GM08714 (cell line): Measurements from ENCODE around the gene CCDC97.

Experiments
- H3K4me3 ChIP-seq: fragments of 200-500 bp; sonication (Bioruptor generic); 2 replicates; pipeline ENCODE4 v1.5.1; 2014; ENCODE audit warnings: mild to moderate bottlenecking, low read length, inconsistent platforms
- ZNF274 ChIP-seq: IDR thresholded peaks from 2 replicates; pipeline ENCODE4 v1.6.1; 2012; ENCODE audit warnings: mild to moderate bottlenecking, low read depth, low read length

CCDC97 gene

GRCh38 chr19:41310033-41310831 is at the start of gene CCDC97:
Gene CCDC97, plus strand, starts transcription at chr19:41310172. Its CDS starts 139 bp downstream, at chr19:41310311.
- no peak for TF ChIP-seq ZNF274
- H3K4me3 ChIP-seq, result peak within 1 kb of the TSS; percentile 99

GRCh38 chr19:41261474-41262190 is 48.3 kb upstream of the CCDC97 start:
- H3K4me3 ChIP-seq, result peak overlapping the region; percentile 94
- TF ChIP-seq ZNF274, result no peak

GRCh38 chr19:41263042-41263849 is 46.7 kb upstream of the CCDC97 start:
- no peak for TF ChIP-seq ZNF274
- H3K4me3 ChIP-seq, result peak overlapping the region; percentile 94

- no peak for TF ChIP-seq ZNF274
- H3K4me3 ChIP-seq, result peak within 1 kb of the TSS; percentile 94
Measured at GRCh38 chr19:41263850-41264580, 46.0 kb upstream of the CCDC97 start, which contains the start of gene HNRNPUL1. Gene HNRNPUL1, plus strand, starts transcription at chr19:41264372. Its CDS starts 132 bp downstream, at chr19:41264504.

- no peak for TF ChIP-seq ZNF274
- peak overlapping the region; percentile 85 for H3K4me3 ChIP-seq
Measured at GRCh38 chr19:41264581-41265394, 45.2 kb upstream of the CCDC97 start.

GRCh38 chr19:41265395-41266153 is 44.4 kb upstream of the CCDC97 start:
- no peak for TF ChIP-seq ZNF274
- H3K4me3 ChIP-seq, result peak overlapping the region; percentile 85

GRCh38 chr19:41269055-41269454 is 40.9 kb upstream of the CCDC97 start:
- no peak overlapping the region for H3K4me3 ChIP-seq
- TF ChIP-seq ZNF274, result no peak

GRCh38 chr19:41269571-41269970 is 40.4 kb upstream of the CCDC97 start:
- H3K4me3 ChIP-seq, result no peak overlapping the region
- no peak for TF ChIP-seq ZNF274

- no peak overlapping the region for H3K4me3 ChIP-seq
- no peak for TF ChIP-seq ZNF274
Measured at GRCh38 chr19:41273076-41273475, 36.9 kb upstream of the CCDC97 start.

GRCh38 chr19:41274802-41275201 is 35.2 kb upstream of the CCDC97 start:
- TF ChIP-seq ZNF274, result no peak
- no peak overlapping the region for H3K4me3 ChIP-seq

GRCh38 chr19:41276231-41276630 is 33.7 kb upstream of the CCDC97 start:
- H3K4me3 ChIP-seq, result no peak overlapping the region
- TF ChIP-seq ZNF274, result no peak

- no peak for TF ChIP-seq ZNF274
- no peak overlapping the region for H3K4me3 ChIP-seq
Measured at GRCh38 chr19:41278478-41278877, 31.5 kb upstream of the CCDC97 start.
